ENCODE results near the gene OPN3.

The OPN3 gene

GRCh38 chr1:241627453-241628259, 12.5 kb downstream of the OPN3 start:
- Histone ChIP-seq H3K36me3 (no peaks in the 10 kb centered on the region), H3K27me3 (no peaks in the 10 kb centered on the region), H3K4me1 (ENCODE audit: control insufficient read depth in 1 of 2, insufficient read depth in 1 of 2, low read depth in 1 of 2, low read length in 1 of 2) (peaks cover 11 to 12% of the 10 kb centered on the region in 2 experiments), H3K9me3 (no peaks in the 10 kb centered on the region), H3K4me3 (ENCODE audit: low read depth in 1 of 2, low read length in 1 of 2) (peak overlapping the region in 1 of 2 experiments; percentile 28), H3K27ac (peak overlapping the region; percentile 67)
- TF ChIP-seq CTCF (IDR thresholded peaks at IDR 0.05), result peak; percentile 20

GRCh38 chr1:241624935-241625334, 15.2 kb downstream of the OPN3 start:
- no peaks in the 10 kb centered on the region for H3K36me3 ChIP-seq
- no peak for TF ChIP-seq CTCF (IDR thresholded peaks at IDR 0.05)
- no peaks in the 10 kb centered on the region for H3K9me3 ChIP-seq
- peaks cover 11 to 12% of the 10 kb centered on the region in 2 experiments for H3K4me1 ChIP-seq (ENCODE audit: control insufficient read depth in 1 of 2, insufficient read depth in 1 of 2, low read depth in 1 of 2, low read length in 1 of 2)
- no peaks in the 10 kb centered on the region for H3K27me3 ChIP-seq
- no peak overlapping the region for H3K4me3 ChIP-seq (ENCODE audit: low read depth in 1 of 2, low read length in 1 of 2)
- H3K27ac ChIP-seq, result no peak overlapping the region

- no peak for TF ChIP-seq CTCF (IDR thresholded peaks at IDR 0.05)
- H3K36me3 ChIP-seq, result no peaks in the 10 kb centered on the region
Measured at GRCh38 chr1:241622669-241623068, 17.5 kb downstream of the OPN3 start.

GRCh38 chr1:241617426-241617825, 22.7 kb downstream of the OPN3 start:
- Histone ChIP-seq H3K4me1 (ENCODE audit: control insufficient read depth in 1 of 2, insufficient read depth in 1 of 2, low read depth in 1 of 2, low read length in 1 of 2) (peaks cover 12 to 19% of the 10 kb centered on the region in 2 experiments), H3K27ac (no peak overlapping the region), H3K36me3 (no peaks in the 10 kb centered on the region), H3K27me3 (no peaks in the 10 kb centered on the region), H3K9me3 (no peaks in the 10 kb centered on the region), H3K4me3 (ENCODE audit: low read depth in 1 of 2, low read length in 1 of 2) (no peak overlapping the region)
- no peak for TF ChIP-seq CTCF (IDR thresholded peaks at IDR 0.05)

More at GRCh38 chr1:241622669-241623068, 17.5 kb downstream of the OPN3 start:
- Histone ChIP-seq H3K9me3 (no peaks in the 10 kb centered on the region), H3K4me3 (ENCODE audit: low read depth in 1 of 2, low read length in 1 of 2) (no peak overlapping the region), H3K27me3 (no peaks in the 10 kb centered on the region), H3K4me1 (ENCODE audit: control insufficient read depth in 1 of 2, insufficient read depth in 1 of 2, low read depth in 1 of 2, low read length in 1 of 2) (peaks cover 4 to 5% of the 10 kb centered on the region in 2 experiments), H3K27ac (no peak overlapping the region)

- no peak for TF ChIP-seq CTCF (IDR thresholded peaks at IDR 0.05)
- H3K27ac ChIP-seq, result no peak overlapping the region
- no peaks in the 10 kb centered on the region for H3K9me3 ChIP-seq
Measured at GRCh38 chr1:241615043-241615974, 24.9 kb downstream of the OPN3 start.

More at GRCh38 chr1:241615043-241615974, 24.9 kb downstream of the OPN3 start:
- Histone ChIP-seq H3K4me3 (ENCODE audit: low read depth in 1 of 2, low read length in 1 of 2) (no peak overlapping the region), H3K36me3 (no peaks in the 10 kb centered on the region), H3K4me1 (ENCODE audit: control insufficient read depth in 1 of 2, insufficient read depth in 1 of 2, low read depth in 1 of 2, low read length in 1 of 2) (peaks cover 12 to 33% of the 10 kb centered on the region in 2 experiments), H3K27me3 (no peaks in the 10 kb centered on the region)
